Ovary (tissue), 9 donors: ENCODE data around the gene GLG1. TPM values are rescaled to one million over a fixed set of nuclear protein-coding genes. Genes with fewer than 3 reads are reported as not detected.

ENCODE experiments used
- DNase-seq, 5 donors: peaks; one replicate each; pipeline ENCODE4 v3.0.0-alpha.2; 2019 to 2020
- H3K27ac ChIP-seq, 2 donors: fragments of 200-600 bp; one replicate each; pipeline versions ENCODE4 v1.5.1 to v1.8.0; 2019 to 2022
- H3K27me3 ChIP-seq: fragments of 200-600 bp; one replicate; pipeline ENCODE4 v1.8.0; 2022
- H3K36me3 ChIP-seq: fragments of 200-600 bp; sonication (generic); one replicate; pipeline ENCODE4 v1.5.1; 2019
- H3K4me1 ChIP-seq: one replicate; pipeline ENCODE4 v1.8.1; 2013; ENCODE audit warnings: mild to moderate bottlenecking, moderate library complexity; ENCODE audit not compliant: insufficient read depth
- H3K4me3 ChIP-seq: fragments of 200-600 bp; sonication (generic); one replicate; pipeline ENCODE4 v1.5.1; 2017
- H3K9me3 ChIP-seq, 2 donors: fragments of 200-600 bp in 1 of 2; sonication (generic) in 1 of 2; one replicate each; pipeline versions ENCODE4 v1.5.1 to v1.8.1; 2013 to 2019; ENCODE audit warnings: mild to moderate bottlenecking in 1 of 2, moderate library complexity in 1 of 2
- EP300 ChIP-seq: sonication (generic); formaldehyde crosslinking; IDR thresholded peaks from one replicate; pipeline ENCODE4 v1.6.1; 2017; ENCODE audit warnings: antibody characterized with exemption
- POLR2A ChIP-seq: fragments of 450-650 bp; IDR thresholded peaks from one replicate; pipeline ENCODE4 v1.6.1; 2017; ENCODE audit warnings: antibody characterized with exemption, mild to moderate bottlenecking, moderate library complexity
- WGBS, 3 donors: extraction: QIAGEN DNeasy Blood & Tissue Kit in 1 of 3; methylation state at CpG; one replicate each; pipeline versions ENCODE4 v1.1.5 to v1.1.7; 2013 to 2017; 5-methylcytosine and 5-hydroxymethylcytosine counted together
- intact Hi-C, 4 donors: fragments of 100-400 bp; cut with DNase I; formaldehyde crosslinking; loops; one replicate each; pipeline versions ENCODE4 v1.11.0 to v1.15.1; 2022 to 2023
- polyA plus RNA-seq, 2 donors: library from polyadenylated mRNA; stranded (reverse); fragments of 200-250 nt in 1 of 2; fragments of 350-450 nt in 1 of 2; fragmentation: Illumina TruSeq in 1 of 2; extraction: RNeasy Lipid Tissue Mini Kit (QIAGEN cat#74804) in 1 of 2; gene quantifications; one replicate each; pipeline ENCODE4 v1.2.3, GENCODE V29; 2013 to 2014
- total RNA-seq, 7 donors: library from RNA; depleted of rRNA in 2 of 7; stranded (reverse); fragments of >200 nt in 2 of 7; fragmentation: NEBNext Ultra II Directional in 3 of 7; extraction: Animal tissue kit (Norgen Biotek cat#: 25700) in 3 of 7; gene quantifications; one replicate each; pipeline versions ENCODE4 v1.1.0 to v1.2.4, GENCODE V29; 2016 to 2023
- TF ChIP-seq, protein P1 (sequence below), 3 donors: fragments of 450-650 bp in 2 of 3; fragments of 200-600 bp in 1 of 3; IDR thresholded peaks; one replicate each; pipeline versions ENCODE4 v1.5.1 to v1.8.0; 2016 to 2022; ENCODE audit warnings: antibody characterized with exemption in 3 of 3, mild to moderate bottlenecking in 1 of 3
- donor health status: DM: no; HTN: no; CAD: no; lungs with moderate emphysema.
- donor health status: DM: no; HTN: no; CAD: no.
- donor health status: Bipolar disorder and iron deficiency.
- donor health status: DM: yes; HTN: yes; CAD: no.
- donor health status: DM: no; HTN: no; CAD: no.
- donor health status: DM: yes; HTN: yes; CAD: no.

Gene GLG1
- total and polyA plus RNA-seq, 9 donors, result 88.9 to 171 (median 154) TPM

DNA sequence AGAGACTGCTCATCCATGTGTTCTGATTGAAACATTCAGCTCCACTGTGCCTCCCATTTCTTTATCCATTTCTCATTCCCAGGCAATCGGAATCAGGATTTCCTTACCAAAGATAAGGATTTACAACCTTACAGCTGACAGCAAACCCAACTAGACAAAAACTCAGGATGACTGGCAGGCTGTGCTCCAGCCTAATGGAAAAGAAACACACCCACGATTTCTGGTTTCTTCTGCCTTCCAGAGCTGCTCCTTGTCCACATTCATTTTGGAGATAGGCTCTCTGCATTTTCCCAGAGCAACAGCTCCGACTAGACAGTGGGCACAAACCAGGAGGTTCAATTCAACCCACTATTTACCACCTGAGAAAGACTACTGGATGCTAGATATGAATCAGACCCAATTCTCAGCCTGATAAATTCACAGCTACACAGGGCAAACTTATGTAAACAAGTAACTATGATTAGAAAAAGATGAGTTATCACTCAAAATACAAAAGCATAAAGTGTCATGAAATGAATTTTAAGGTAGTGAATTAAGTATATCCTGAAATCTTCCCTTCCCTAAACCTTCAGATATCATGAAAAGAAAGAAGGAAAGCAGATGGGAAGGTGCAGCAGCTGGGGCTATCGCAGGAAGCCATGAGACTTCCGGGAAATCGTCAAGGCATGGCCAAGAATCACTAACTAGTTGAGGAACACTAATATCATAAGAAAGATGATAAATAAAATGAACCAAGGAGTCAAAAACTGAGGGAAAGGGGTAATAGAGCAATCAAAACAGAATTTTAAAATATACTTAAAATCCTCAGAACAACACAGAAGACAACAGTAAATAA is 140.8 kb downstream of the GLG1 start:
- Histone ChIP-seq H3K9me3 (no peaks in the 10 kb centered on the region), H3K4me3 (no peak overlapping the region), H3K4me1 (no peaks in the 10 kb centered on the region), H3K27ac (no peak overlapping the region), H3K36me3 (peaks cover 3% of the 10 kb centered on the region), H3K27me3 (no peaks in the 10 kb centered on the region)
- TF ChIP-seq, protein P1, sequence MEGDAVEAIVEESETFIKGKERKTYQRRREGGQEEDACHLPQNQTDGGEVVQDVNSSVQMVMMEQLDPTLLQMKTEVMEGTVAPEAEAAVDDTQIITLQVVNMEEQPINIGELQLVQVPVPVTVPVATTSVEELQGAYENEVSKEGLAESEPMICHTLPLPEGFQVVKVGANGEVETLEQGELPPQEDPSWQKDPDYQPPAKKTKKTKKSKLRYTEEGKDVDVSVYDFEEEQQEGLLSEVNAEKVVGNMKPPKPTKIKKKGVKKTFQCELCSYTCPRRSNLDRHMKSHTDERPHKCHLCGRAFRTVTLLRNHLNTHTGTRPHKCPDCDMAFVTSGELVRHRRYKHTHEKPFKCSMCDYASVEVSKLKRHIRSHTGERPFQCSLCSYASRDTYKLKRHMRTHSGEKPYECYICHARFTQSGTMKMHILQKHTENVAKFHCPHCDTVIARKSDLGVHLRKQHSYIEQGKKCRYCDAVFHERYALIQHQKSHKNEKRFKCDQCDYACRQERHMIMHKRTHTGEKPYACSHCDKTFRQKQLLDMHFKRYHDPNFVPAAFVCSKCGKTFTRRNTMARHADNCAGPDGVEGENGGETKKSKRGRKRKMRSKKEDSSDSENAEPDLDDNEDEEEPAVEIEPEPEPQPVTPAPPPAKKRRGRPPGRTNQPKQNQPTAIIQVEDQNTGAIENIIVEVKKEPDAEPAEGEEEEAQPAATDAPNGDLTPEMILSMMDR (IDR thresholded peaks at IDR 0.05), result no peak
- TF ChIP-seq EP300, result no peak
- TF ChIP-seq POLR2A, result no peak
- WGBS, 3 donors, result 68 to 88% (median 82%) methylated on average over 6 of the region's 6 CpGs
- intact Hi-C loops, result no loop called here
- no peak for DNase-seq

DNA sequence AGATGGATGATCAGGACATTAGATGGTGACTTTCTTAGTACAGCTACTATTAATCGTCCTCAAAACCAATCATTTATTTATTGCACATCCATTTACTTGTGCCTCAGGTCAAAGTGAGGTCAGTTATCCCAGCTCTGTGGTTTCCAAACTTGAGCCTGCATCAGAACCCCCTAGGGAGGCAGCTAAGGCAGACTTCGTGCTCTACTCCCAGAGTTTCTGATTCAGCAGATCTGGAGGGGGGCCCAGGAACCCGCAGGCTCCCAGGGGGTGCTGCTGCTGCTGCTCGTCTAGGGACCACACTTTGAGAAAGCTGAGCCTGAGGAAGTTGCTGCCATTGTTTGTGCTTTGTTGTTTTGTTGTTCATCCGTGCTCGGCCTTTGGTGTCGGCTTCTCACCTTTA is 141.6 kb downstream of the GLG1 start:
- TF ChIP-seq, protein P1 (IDR thresholded peaks at IDR 0.05), result no peak
- no peak for TF ChIP-seq POLR2A
- no peak for TF ChIP-seq EP300

DNA sequence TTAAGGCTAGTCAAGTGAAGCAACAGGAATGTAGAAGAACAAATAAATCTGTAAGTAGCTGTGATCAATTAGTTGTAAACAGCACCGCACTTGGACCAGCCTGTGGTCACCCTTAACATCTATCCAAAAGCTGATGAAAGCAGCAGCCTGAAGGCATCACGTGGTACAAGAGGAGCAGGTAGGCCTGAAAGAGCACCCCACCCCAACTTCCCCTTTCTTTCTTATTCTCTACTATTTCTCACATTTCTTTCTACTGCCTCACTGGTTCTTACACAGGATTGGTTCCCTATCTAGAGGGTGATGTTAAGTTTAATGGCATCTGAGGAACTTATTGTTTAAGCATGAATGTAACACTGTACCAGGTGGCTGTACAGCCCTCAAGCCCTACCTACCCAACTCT is 143.0 kb downstream of the GLG1 start:
- TF ChIP-seq, protein P1 (IDR thresholded peaks at IDR 0.05), result no peak
- TF ChIP-seq POLR2A, result no peak
- TF ChIP-seq EP300, result no peak
- H3K27ac ChIP-seq, result no peak overlapping the region
- intact Hi-C loops, result no loop called here
- DNase-seq, result no peak
- no peaks in the 10 kb centered on the region for H3K27me3 ChIP-seq
- no peaks in the 10 kb centered on the region for H3K4me1 ChIP-seq
- H3K9me3 ChIP-seq, result no peaks in the 10 kb centered on the region
- no peaks in the 10 kb centered on the region for H3K36me3 ChIP-seq
- no peak overlapping the region for H3K4me3 ChIP-seq
- WGBS, 3 donors, result 95 to 99% (median 96%) methylated on average over 2 of the region's 2 CpGs

More for the DNA sequence above, 141.6 kb downstream of the GLG1 start:
- H3K27ac ChIP-seq, result no peak overlapping the region
- WGBS, 3 donors, result 75 to 84% (median 84%) methylated on average over 7 of the region's 7 CpGs
- intact Hi-C loops, result no loop called here
- no peaks in the 10 kb centered on the region for H3K4me1 ChIP-seq
- no peak for DNase-seq
- H3K9me3 ChIP-seq, result no peaks in the 10 kb centered on the region
- no peaks in the 10 kb centered on the region for H3K27me3 ChIP-seq
- no peak overlapping the region for H3K4me3 ChIP-seq
- H3K36me3 ChIP-seq, result no peaks in the 10 kb centered on the region

DNA sequence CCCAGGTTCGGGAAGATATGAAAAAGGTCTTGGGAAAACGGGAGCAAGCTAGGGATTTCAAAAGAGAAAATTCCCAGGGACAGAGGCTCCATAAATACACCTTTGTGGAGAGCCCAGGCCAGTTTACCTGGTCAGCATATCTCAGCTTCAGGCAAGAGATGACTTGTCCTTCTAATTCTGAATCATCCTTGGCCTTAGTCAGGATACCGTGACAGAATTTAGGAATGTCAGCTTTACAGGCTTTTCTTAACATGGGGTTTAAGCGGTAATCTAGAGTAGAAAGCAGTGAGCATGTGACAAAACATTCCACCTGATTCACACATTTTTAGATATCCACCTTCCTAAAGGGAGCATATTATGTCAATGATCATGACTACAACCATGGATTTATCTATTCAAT is 144.6 kb downstream of the GLG1 start:
- Histone ChIP-seq H3K27ac (no peak overlapping the region), H3K4me3 (no peak overlapping the region), H3K36me3 (no peaks in the 10 kb centered on the region)

More for the DNA sequence above, 144.6 kb downstream of the GLG1 start:
- TF ChIP-seq EP300 (no peak), POLR2A (no peak)
- TF ChIP-seq, protein P1 (IDR thresholded peaks at IDR 0.05), result no peak
- no peak for DNase-seq
- Histone ChIP-seq H3K27me3 (no peaks in the 10 kb centered on the region), H3K4me1 (no peaks in the 10 kb centered on the region), H3K9me3 (no peaks in the 10 kb centered on the region)
- intact Hi-C loops, result no loop called here
- WGBS, 3 donors, result 92 to 95% (median 93%) methylated on average over 4 of the region's 4 CpGs
